HCT116 (cell line): ENCODE data around the gene THAP2. TPM values are rescaled to one million over a fixed set of nuclear protein-coding genes. Genes with fewer than 3 reads are reported as not detected.

Source experiments
- ATAC-seq: fragments of 200-7000 bp; cut with Tn5 transposase; 2 replicates; pipeline ENCODE4 v1.9.1; 2020; ENCODE audit warnings: mild to moderate bottlenecking, moderate library complexity
- BruUV-seq: library from RNA; stranded (reverse); fragments of 400-500 nt; replicated peaks from 2 replicates; lab custom pipeline; 2021; lab: Mats Ljungman, UMichigan
- CTCF ChIA-PET: fragments of 300-600 bp; sonication (Branson Sonifier 250); formaldehyde crosslinking; loops from one replicate; lab custom pipeline; 2021; ENCODE audit warnings: antibody characterized with exemption; lab: Charles Lee
- POLR2A ChIA-PET: fragments of 300-600, 350-600 bp; sonication (Branson Sonifier 250); formaldehyde crosslinking; loops from one replicate; lab custom pipeline; 2021; ENCODE audit warnings: antibody characterized with exemption; lab: Charles Lee
- RAD21 ChIA-PET, 2 experiments: fragments of 300-600 bp; sonication (Branson Sonifier 250); formaldehyde crosslinking; loops; one replicate each; lab custom pipeline; 2023; ENCODE audit warnings: low total read pairs in 2 of 2; ENCODE audit not compliant: uncharacterized antibody in 2 of 2, unreplicated experiment in 2 of 2, low non-redundant PET in 1 of 2; lab: Charles Lee
- DNase-seq: peaks from one replicate; pipeline ENCODE4 v3.0.0-alpha.2; 2010; ENCODE audit warnings: low read depth, low spot score
- H2AFZ ChIP-seq: fragments of 200-600 bp; shearing (Covaris generic), sonication (generic); 2 replicates; pipeline ENCODE4 v1.6.1; 2017; ENCODE audit warnings: low read depth, mixed run types, mixed read lengths, antibody characterized with exemption, low read length; ENCODE audit not compliant: poor library complexity, severe bottlenecking
- H3K27ac ChIP-seq: 2 replicates; pipeline ENCODE4 v1.5.1; 2012; ENCODE audit warnings: low read depth, low read length
- H3K27me3 ChIP-seq: fragments of 200-600 bp; sonication (generic); 2 replicates; pipeline ENCODE4 v1.6.1; 2016; ENCODE audit warnings: mixed run types, low read length, mixed read lengths; ENCODE audit not compliant: insufficient read depth
- H3K36me3 ChIP-seq, 2 experiments: fragments of 200-500 bp in 1 of 2; fragments of 200-600 bp in 1 of 2; sonication (Bioruptor generic) in 1 of 2; sonication (generic) in 1 of 2; 2 replicates each; pipeline versions ENCODE4 v1.5.1 to v1.6.1; 2014 to 2016; ENCODE audit warnings: low read length in 2 of 2, inconsistent platforms in 1 of 2, mixed read lengths in 1 of 2, mixed run types in 1 of 2; ENCODE audit not compliant: insufficient read depth in 2 of 2, control insufficient read depth in 1 of 2
- H3K4me1 ChIP-seq, 2 experiments: fragments of 200-600 bp in 1 of 2; sonication (generic) in 1 of 2; 2 replicates each; pipeline versions ENCODE4 v1.5.1 to v1.6.1; 2012 to 2017; ENCODE audit warnings: low read length in 2 of 2, inconsistent platforms in 1 of 2, mild to moderate bottlenecking in 1 of 2, mixed read lengths in 1 of 2, mixed run types in 1 of 2, moderate library complexity in 1 of 2; ENCODE audit not compliant: insufficient read depth in 2 of 2, control insufficient read depth in 1 of 2
- H3K4me2 ChIP-seq: fragments of 200-600 bp; sonication (generic); 2 replicates; pipeline ENCODE4 v1.6.1; 2017; ENCODE audit warnings: mixed run types, low read length, mixed read lengths
- H3K4me3 ChIP-seq, 2 experiments: fragments of 200-600 bp in 1 of 2; sonication (generic) in 1 of 2; replicated peaks in 1 of 2; 2 replicates each; pipeline ENCODE4 v1.5.1; 2011 to 2016; ENCODE audit warnings: low read length in 2 of 2, control low read depth in 1 of 2, low read depth in 1 of 2, mild to moderate bottlenecking in 1 of 2, mixed read lengths in 1 of 2, mixed run types in 1 of 2
- H3K79me2 ChIP-seq: fragments of 200-600 bp; sonication (generic); 2 replicates; pipeline ENCODE4 v1.6.1; 2017; ENCODE audit warnings: mild to moderate bottlenecking, mixed run types, low read length, moderate library complexity, mixed read lengths; ENCODE audit not compliant: insufficient read depth
- H3K9ac ChIP-seq: fragments of 200-600 bp; sonication (generic); 2 replicates; pipeline ENCODE4 v1.6.1; 2016; ENCODE audit warnings: low read length, mixed read lengths
- H3K9me2 ChIP-seq: fragments of 200-600 bp; sonication (generic), shearing (Covaris generic); 2 replicates; pipeline ENCODE4 v1.6.1; 2017; ENCODE audit warnings: mixed run types, mild to moderate bottlenecking, moderate library complexity; ENCODE audit not compliant: insufficient read depth
- H3K9me3 ChIP-seq, 2 experiments: fragments of 200-500 bp in 1 of 2; fragments of 200-600 bp in 1 of 2; sonication (Bioruptor generic) in 1 of 2; sonication (generic) in 1 of 2; 2 replicates each; pipeline ENCODE4 v1.6.1; 2014 to 2017; ENCODE audit warnings: low read length in 2 of 2, mixed read lengths in 2 of 2, inconsistent platforms in 1 of 2, low read depth in 1 of 2, mild to moderate bottlenecking in 1 of 2, mixed run types in 1 of 2, moderate library complexity in 1 of 2; ENCODE audit not compliant: control insufficient read depth in 1 of 2, insufficient read depth in 1 of 2
- H4K20me1 ChIP-seq: fragments of 200-600 bp; sonication (generic), shearing (Covaris generic); 2 replicates; pipeline ENCODE4 v1.6.1; 2017; ENCODE audit warnings: mixed run types, mild to moderate bottlenecking, moderate library complexity; ENCODE audit not compliant: insufficient read depth
- CBX3 ChIP-seq: IDR thresholded peaks from 2 replicates; pipeline ENCODE4 v1.6.1; 2012; ENCODE audit warnings: low read depth
- JUND ChIP-seq: IDR thresholded peaks from 2 replicates; pipeline ENCODE4 v1.6.1; 2012
- POLR2AphosphoS5 ChIP-seq: IDR thresholded peaks from 2 replicates; pipeline ENCODE4 v1.6.1; 2011; ENCODE audit warnings: mild to moderate bottlenecking, low read depth, low read length, moderate library complexity
- SP1 ChIP-seq: IDR thresholded peaks from 2 replicates; pipeline ENCODE4 v1.6.1; 2012; ENCODE audit warnings: low read depth
- YY1 ChIP-seq: IDR thresholded peaks from 2 replicates; pipeline ENCODE4 v1.6.1; 2011; ENCODE audit warnings: low read length, low read depth, moderate library complexity, mild to moderate bottlenecking; ENCODE audit not compliant: insufficient replicate concordance; ENCODE audit errors: extremely low read depth
- ZFX ChIP-seq: fragments of 450-650 bp; IDR thresholded peaks from 2 replicates; pipeline ENCODE4 v1.6.1; 2017
- ZNF274 ChIP-seq: fragments of 200-500 bp; sonication (Bioruptor generic); IDR thresholded peaks from 2 replicates; pipeline ENCODE4 v1.6.1; 2014; ENCODE audit warnings: mild to moderate bottlenecking, low read depth, low read length, inconsistent platforms
- intact Hi-C: fragments of 100-400 bp; cut with micrococcal nuclease; formaldehyde crosslinking; loops from 2 replicates; pipeline ENCODE4 v1.10.0; 2022
- total RNA-seq: library from RNA; stranded (reverse); gene quantifications from one replicate; pipeline ENCODE4 v1.2.1, GENCODE V29; 2021; ENCODE audit not compliant: unreplicated experiment
- TF ChIP-seq, protein P1 (sequence below): IDR thresholded peaks from 2 replicates; pipeline ENCODE4 v1.6.1; 2012; ENCODE audit warnings: low read depth

Gene THAP2
- total RNA-seq, 1 experiment from 2014 or later: 3.7 TPM

DNA sequence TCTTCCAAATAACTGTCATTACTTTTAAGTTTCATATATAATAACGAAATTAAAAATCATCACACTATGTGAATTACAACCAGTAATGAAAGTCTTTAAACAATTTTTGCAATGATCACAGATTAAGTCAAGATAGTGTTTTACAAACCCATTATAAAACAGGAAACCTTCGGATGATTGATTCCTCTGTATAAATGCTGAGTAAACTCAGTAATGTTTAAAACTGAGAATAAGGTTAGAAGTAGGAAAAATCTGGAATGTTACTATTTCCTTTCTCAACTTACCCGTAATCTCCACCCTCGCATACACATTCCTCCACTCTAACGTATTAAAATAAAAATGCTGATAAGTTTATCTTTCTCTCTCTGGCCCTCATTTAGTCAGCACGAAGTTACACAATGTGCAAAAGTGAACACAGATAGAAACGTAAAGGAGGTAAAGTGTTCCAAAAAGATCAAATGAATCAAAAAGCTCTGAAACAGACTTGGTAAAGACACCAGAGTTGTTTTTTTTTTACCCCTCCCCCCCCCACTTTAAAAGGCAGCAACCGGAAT, 2.0 kb upstream of the THAP2 start:
- ATAC-seq (no peak), DNase-seq (no peak)
- Histone ChIP-seq H3K79me2 (peaks cover 87% of the 10 kb centered on the region), H3K9me3 (no peaks in the 10 kb centered on the region), H4K20me1 (peaks cover 11% of the 10 kb centered on the region; the same call in 1 of the 2 replicates), H3K36me3 (peaks cover 15 to 19% of the 10 kb centered on the region in 2 experiments), H3K27ac (no peak overlapping the region), H3K9me2 (no peaks in the 10 kb centered on the region), H3K27me3 (no peaks in the 10 kb centered on the region), H3K4me1 (peaks cover 11 to 18% of the 10 kb centered on the region in 2 experiments), H3K4me2 (peak overlapping the region; percentile 75), H3K9ac (peak overlapping the region; percentile 87), H3K4me3 (peak overlapping the region; percentile 81 to 97), H2AFZ (no peak overlapping the region)
- ChIA-PET POLR2A (interaction anchor here (1.6 kb wide), 1 partner anchor 80 kb away, joined by 5 read pairs; no protein-coding TSS in a partner anchor), RAD21 (no interaction called here), CTCF (no interaction called here)
- intact Hi-C loops: loop anchor here (2.0 kb wide), 1 partner anchor 93 kb away; the partner anchor contains the start of gene RAB21
- TF ChIP-seq YY1 (no peak), JUND (no peak)
- BruUV-seq: no TSS peak

- ChIA-PET POLR2A (interaction anchor here (1.3 to 2.5 kb wide), 6 partner anchors 9 to 80 kb away, joined by 3 to 19 read pairs (median 5); partner anchors contain the start of gene TMEM19), RAD21 (interaction anchor here in 1 of 2 experiments (1.7 kb wide), 1 partner anchor 84 kb away, joined by 6 read pairs; no protein-coding TSS in a partner anchor), CTCF (interaction anchor here (1.6 to 2.2 kb wide), 4 partner anchors 14 to 117 kb away, joined by 4 to 11 read pairs (median 6); partner anchors contain the start of gene TMEM19)
- Histone ChIP-seq H3K9me2 (peaks cover 2% of the 10 kb centered on the region; the same call in 1 of the 2 replicates), H3K9ac (peak overlapping the region; percentile 87), H3K27ac (peak overlapping the region; percentile 80), H2AFZ (no peak overlapping the region), H3K4me1 (peaks cover 11 to 18% of the 10 kb centered on the region in 2 experiments), H3K9me3 (no peaks in the 10 kb centered on the region), H3K4me3 (peak overlapping the region; percentile 81 to 97), H3K27me3 (no peaks in the 10 kb centered on the region), H3K4me2 (peak overlapping the region; percentile 75), H4K20me1 (peaks cover 11% of the 10 kb centered on the region; the same call in 1 of the 2 replicates), H3K79me2 (peaks cover 79% of the 10 kb centered on the region), H3K36me3 (peaks cover 15 to 16% of the 10 kb centered on the region in 2 experiments)
- TF ChIP-seq ZNF274 (no peak), ZFX (peak; percentile 79), POLR2AphosphoS5 (no peak), CBX3 (no peak), SP1 (no peak)
- TF ChIP-seq, protein P1, sequence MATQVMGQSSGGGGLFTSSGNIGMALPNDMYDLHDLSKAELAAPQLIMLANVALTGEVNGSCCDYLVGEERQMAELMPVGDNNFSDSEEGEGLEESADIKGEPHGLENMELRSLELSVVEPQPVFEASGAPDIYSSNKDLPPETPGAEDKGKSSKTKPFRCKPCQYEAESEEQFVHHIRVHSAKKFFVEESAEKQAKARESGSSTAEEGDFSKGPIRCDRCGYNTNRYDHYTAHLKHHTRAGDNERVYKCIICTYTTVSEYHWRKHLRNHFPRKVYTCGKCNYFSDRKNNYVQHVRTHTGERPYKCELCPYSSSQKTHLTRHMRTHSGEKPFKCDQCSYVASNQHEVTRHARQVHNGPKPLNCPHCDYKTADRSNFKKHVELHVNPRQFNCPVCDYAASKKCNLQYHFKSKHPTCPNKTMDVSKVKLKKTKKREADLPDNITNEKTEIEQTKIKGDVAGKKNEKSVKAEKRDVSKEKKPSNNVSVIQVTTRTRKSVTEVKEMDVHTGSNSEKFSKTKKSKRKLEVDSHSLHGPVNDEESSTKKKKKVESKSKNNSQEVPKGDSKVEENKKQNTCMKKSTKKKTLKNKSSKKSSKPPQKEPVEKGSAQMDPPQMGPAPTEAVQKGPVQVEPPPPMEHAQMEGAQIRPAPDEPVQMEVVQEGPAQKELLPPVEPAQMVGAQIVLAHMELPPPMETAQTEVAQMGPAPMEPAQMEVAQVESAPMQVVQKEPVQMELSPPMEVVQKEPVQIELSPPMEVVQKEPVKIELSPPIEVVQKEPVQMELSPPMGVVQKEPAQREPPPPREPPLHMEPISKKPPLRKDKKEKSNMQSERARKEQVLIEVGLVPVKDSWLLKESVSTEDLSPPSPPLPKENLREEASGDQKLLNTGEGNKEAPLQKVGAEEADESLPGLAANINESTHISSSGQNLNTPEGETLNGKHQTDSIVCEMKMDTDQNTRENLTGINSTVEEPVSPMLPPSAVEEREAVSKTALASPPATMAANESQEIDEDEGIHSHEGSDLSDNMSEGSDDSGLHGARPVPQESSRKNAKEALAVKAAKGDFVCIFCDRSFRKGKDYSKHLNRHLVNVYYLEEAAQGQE: no peak
- peak; percentile 26 for ATAC-seq
- no peak for DNase-seq
- intact Hi-C loops: loop anchor here (2.0 kb wide), 1 partner anchor 92 kb away; the partner anchor contains the start of gene RAB21
- BruUV-seq: TSS peak; percentile 69
Observed at GRCh38 chr12:71662849-71663560, 1.1 kb upstream of the THAP2 start.
